Colonic mucosa (tissue), 4 donors: ENCODE measurements around the gene CD79A. TPM values are rescaled to one million over a fixed set of nuclear protein-coding genes. Genes with fewer than 3 reads are reported as not detected.
A peak's percentile ranks its signal among the peaks of the same experiment; 100 is the strongest.

ENCODE experiments used
- DNase-seq: peaks from one replicate; pipeline ENCODE4 v3.0.0-alpha.2; 2020
- H3K27ac ChIP-seq: fragments of 200-600 bp; one replicate; pipeline ENCODE4 v1.8.0; 2021
- H3K27me3 ChIP-seq: fragments of 200-600 bp; one replicate; pipeline ENCODE4 v1.8.0; 2021
- H3K36me3 ChIP-seq: fragments of 200-600 bp; one replicate; pipeline ENCODE4 v1.8.0; 2021
- H3K4me1 ChIP-seq: fragments of 200-600 bp; one replicate; pipeline ENCODE4 v1.8.0; 2021; ENCODE audit warnings: mild to moderate bottlenecking
- H3K4me3 ChIP-seq: fragments of 200-600 bp; one replicate; pipeline ENCODE4 v1.8.0; 2021
- H3K9ac ChIP-seq, 2 donors: one replicate each; pipeline ENCODE4 v1.7.0; 2013; ENCODE audit warnings: control low read depth in 2 of 2, low read depth in 2 of 2, low read length in 2 of 2
- H3K9me3 ChIP-seq: fragments of 200-600 bp; one replicate; pipeline ENCODE4 v1.8.0; 2021
- CTCF ChIP-seq: fragments of 200-600 bp; IDR thresholded peaks from one replicate; pipeline ENCODE4 v1.8.0; 2022; ENCODE audit warnings: antibody characterized with exemption, mild to moderate bottlenecking
- intact Hi-C: fragments of 100-400 bp; cut with DNase I; formaldehyde crosslinking; loops from one replicate; pipeline ENCODE4 v1.14.1; 2022
- total RNA-seq, 2 donors: library from RNA; stranded (reverse); fragmentation: NEBNext Ultra II Directional in 1 of 2; extraction: Animal tissue kit (Norgen Biotek cat#: 25700) in 1 of 2; gene quantifications; one replicate each; pipeline ENCODE4 v1.2.1, GENCODE V29; 2021
- donor health status: healthy.
- donor health status: DM: no; HTN: no; CAD: no.
- donor health status: DM: no; HTN: no; CAD: no.

The CD79A gene
- total RNA-seq, 2 donors from 2014 or later: 3.5 to 3.8 TPM

DNA sequence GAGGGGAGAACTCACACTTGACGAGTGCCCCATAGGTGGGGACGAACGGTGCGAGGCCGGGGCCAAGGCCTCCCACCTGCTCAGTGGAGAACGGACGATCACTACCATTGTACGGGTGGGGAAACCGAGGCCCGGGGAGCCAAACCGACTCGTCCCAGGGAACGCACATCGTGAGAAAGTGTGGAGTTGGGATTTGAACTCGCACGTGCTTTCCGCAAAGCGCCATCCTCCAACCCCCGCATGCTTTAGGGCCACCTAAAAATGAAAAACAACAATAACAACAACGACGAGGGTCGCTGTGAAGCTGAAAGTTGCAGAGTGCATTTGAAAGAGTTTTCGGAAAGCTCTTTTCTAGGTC, 6.4 kb downstream of the CD79A start:
- peak overlapping the region; percentile 88 for H3K27ac ChIP-seq
- peak overlapping the region; percentile 79 for H3K4me3 ChIP-seq
- peaks cover 19% of the 10 kb centered on the region for H3K4me1 ChIP-seq
- H3K36me3 ChIP-seq: no peaks in the 10 kb centered on the region
- no peak for DNase-seq
- intact Hi-C loops: no loop called here
- TF ChIP-seq CTCF: no peak
- H3K27me3 ChIP-seq: no peaks in the 10 kb centered on the region
- peak overlapping the region; percentile 79 to 92 for H3K9ac ChIP-seq
- H3K9me3 ChIP-seq: no peaks in the 10 kb centered on the region

GRCh38 chr19:41883821-41884733, 7.0 kb downstream of the CD79A start:
- Histone ChIP-seq H3K4me1 (peaks cover 19% of the 10 kb centered on the region), H3K27me3 (no peaks in the 10 kb centered on the region), H3K4me3 (peak overlapping the region; percentile 79), H3K36me3 (peaks cover 3% of the 10 kb centered on the region), H3K27ac (peak overlapping the region; percentile 88), H3K9ac (peak overlapping the region; percentile 91 to 92), H3K9me3 (no peaks in the 10 kb centered on the region)
- TF ChIP-seq CTCF: no peak
- intact Hi-C loops: no loop called here
- DNase-seq: peak; percentile 97

- Histone ChIP-seq H3K27me3 (no peaks in the 10 kb centered on the region), H3K27ac (peak overlapping the region; percentile 53), H3K4me1 (peaks cover 19% of the 10 kb centered on the region), H3K9me3 (no peaks in the 10 kb centered on the region), H3K9ac (peak overlapping the region in 1 of 2 donors; percentile 64), H3K4me3 (peak overlapping the region; percentile 11), H3K36me3 (peaks cover 7% of the 10 kb centered on the region)
- no peak for DNase-seq
- no peak for TF ChIP-seq CTCF
- intact Hi-C loops: no loop called here
Measured at GRCh38 chr19:41886761-41887710, 10.0 kb downstream of the CD79A start.

GRCh38 chr19:41887711-41888382, 10.8 kb downstream of the CD79A start:
- H3K4me1 ChIP-seq: peaks cover 19% of the 10 kb centered on the region
- peak overlapping the region; percentile 53 for H3K27ac ChIP-seq
- TF ChIP-seq CTCF: no peak
- H3K9me3 ChIP-seq: no peaks in the 10 kb centered on the region
- peak overlapping the region in 1 of 2 donors; percentile 64 for H3K9ac ChIP-seq
- H3K4me3 ChIP-seq: peak overlapping the region; percentile 11
- DNase-seq: peak; percentile 70
- no peaks in the 10 kb centered on the region for H3K27me3 ChIP-seq
- intact Hi-C loops: no loop called here
- H3K36me3 ChIP-seq: peaks cover 7% of the 10 kb centered on the region

- H3K4me3 ChIP-seq: no peak overlapping the region
- H3K27ac ChIP-seq: no peak overlapping the region
- no peaks in the 10 kb centered on the region for H3K9me3 ChIP-seq
- H3K9ac ChIP-seq: no peak overlapping the region
- no peak for TF ChIP-seq CTCF
- intact Hi-C loops: no loop called here
- H3K27me3 ChIP-seq: no peaks in the 10 kb centered on the region
- DNase-seq: no peak
- peaks cover 7% of the 10 kb centered on the region for H3K36me3 ChIP-seq
- H3K4me1 ChIP-seq: peaks cover 19% of the 10 kb centered on the region
Measured at GRCh38 chr19:41888926-41889325, 11.8 kb downstream of the CD79A start.
